DND-41 (cell line): ENCODE results near the gene MRPL45.

Source experiments
- ATAC-seq: fragments of 200-7000 bp; cut with Tn5 transposase; 3 replicates; pipeline ENCODE4 v1.9.1; 2021; ENCODE audit warnings: low read depth; ENCODE audit not compliant: insufficient read depth
- DNase-seq: peaks from one replicate; pipeline ENCODE4 v3.0.0-alpha.2; 2020
- H2AFZ ChIP-seq: 2 replicates; pipeline ENCODE4 v1.6.0; 2012; ENCODE audit warnings: low read depth, low read length
- H3K27ac ChIP-seq: 2 replicates; pipeline ENCODE4 v1.5.1; 2012; ENCODE audit warnings: low read length, inconsistent platforms
- H3K27me3 ChIP-seq: fragments of 200-600 bp; sonication (generic); 2 replicates; pipeline ENCODE4 v1.6.0; 2012; ENCODE audit warnings: low read length, mild to moderate bottlenecking, inconsistent platforms; ENCODE audit not compliant: insufficient read depth, poor library complexity
- H3K36me3 ChIP-seq: 2 replicates; pipeline ENCODE4 v1.5.1; 2012; ENCODE audit warnings: low read length, inconsistent platforms; ENCODE audit not compliant: insufficient read depth
- H3K4me1 ChIP-seq: 2 replicates; pipeline ENCODE4 v1.5.1; 2012; ENCODE audit warnings: mild to moderate bottlenecking, low read length; ENCODE audit not compliant: insufficient read depth
- H3K4me2 ChIP-seq: 2 replicates; pipeline ENCODE4 v1.6.0; 2012; ENCODE audit warnings: mild to moderate bottlenecking, moderate library complexity, low read length, inconsistent platforms; ENCODE audit not compliant: insufficient read depth
- H3K4me3 ChIP-seq, 2 experiments: fragments of 200-600 bp in 1 of 2; shearing (Covaris generic) in 1 of 2; 2 replicates each; pipeline ENCODE4 v1.5.1; 2012 to 2016; ENCODE audit warnings: inconsistent platforms in 2 of 2, low read length in 2 of 2, mild to moderate bottlenecking in 2 of 2, low read depth in 1 of 2, moderate library complexity in 1 of 2
- H3K79me2 ChIP-seq: 2 replicates; pipeline ENCODE4 v1.6.0; 2012; ENCODE audit warnings: low read length, inconsistent platforms; ENCODE audit not compliant: insufficient read depth
- H3K9ac ChIP-seq: 2 replicates; pipeline ENCODE4 v1.6.0; 2012; ENCODE audit warnings: low read depth, mild to moderate bottlenecking, inconsistent platforms, low read length, moderate library complexity
- H3K9me3 ChIP-seq: 2 replicates; pipeline ENCODE4 v1.5.1; 2012; ENCODE audit warnings: low read length, moderate library complexity, mild to moderate bottlenecking, inconsistent platforms; ENCODE audit not compliant: insufficient read depth, severe bottlenecking
- H4K20me1 ChIP-seq: 2 replicates; pipeline ENCODE4 v1.6.0; 2012; ENCODE audit warnings: low read length; ENCODE audit not compliant: insufficient read depth
- EZH2 ChIP-seq: IDR thresholded peaks from 3 replicates; pipeline ENCODE4 v1.6.1; 2012; ENCODE audit warnings: borderline replicate concordance, low read depth, mild to moderate bottlenecking, moderate library complexity, low read length, inconsistent platforms; ENCODE audit not compliant: severe bottlenecking
- TF ChIP-seq, protein P1 (sequence below): IDR thresholded peaks from 2 replicates; pipeline ENCODE4 v1.5.1; 2012; ENCODE audit warnings: borderline replicate concordance, low read length, moderate library complexity, mild to moderate bottlenecking; ENCODE audit not compliant: poor library complexity, severe bottlenecking; ENCODE audit errors: extremely low read depth

Gene MRPL45

DNA sequence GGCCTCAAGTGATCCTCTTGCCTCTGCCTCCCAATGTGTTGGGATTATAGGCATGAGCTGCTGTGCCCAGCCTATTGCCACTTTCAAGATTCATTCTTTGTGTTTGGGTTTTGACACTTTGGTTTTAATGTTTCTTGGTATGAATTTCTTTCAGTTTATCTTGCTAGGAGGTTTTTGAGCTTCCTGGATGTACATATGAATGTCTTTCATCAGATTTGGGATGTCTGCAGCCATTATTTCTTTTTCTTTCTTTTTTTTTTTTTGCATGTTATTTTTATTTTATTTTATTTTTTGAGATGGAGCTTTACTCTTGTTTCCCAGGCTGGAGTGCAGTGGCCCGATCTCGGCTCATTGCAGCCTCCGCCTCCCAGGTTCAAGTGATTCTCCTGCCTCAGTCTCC is 18.5 kb downstream of the MRPL45 start:
- Histone ChIP-seq H2AFZ (no peak overlapping the region), H3K9me3 (no peaks in the 10 kb centered on the region), H4K20me1 (no peaks in the 10 kb centered on the region), H3K4me1 (no peaks in the 10 kb centered on the region), H3K27me3 (no peaks in the 10 kb centered on the region), H3K9ac (no peak overlapping the region), H3K36me3 (peaks cover 39% of the 10 kb centered on the region), H3K4me3 (no peak overlapping the region), H3K4me2 (no peak overlapping the region), H3K79me2 (no peaks in the 10 kb centered on the region), H3K27ac (no peak overlapping the region)
- TF ChIP-seq, protein P1, sequence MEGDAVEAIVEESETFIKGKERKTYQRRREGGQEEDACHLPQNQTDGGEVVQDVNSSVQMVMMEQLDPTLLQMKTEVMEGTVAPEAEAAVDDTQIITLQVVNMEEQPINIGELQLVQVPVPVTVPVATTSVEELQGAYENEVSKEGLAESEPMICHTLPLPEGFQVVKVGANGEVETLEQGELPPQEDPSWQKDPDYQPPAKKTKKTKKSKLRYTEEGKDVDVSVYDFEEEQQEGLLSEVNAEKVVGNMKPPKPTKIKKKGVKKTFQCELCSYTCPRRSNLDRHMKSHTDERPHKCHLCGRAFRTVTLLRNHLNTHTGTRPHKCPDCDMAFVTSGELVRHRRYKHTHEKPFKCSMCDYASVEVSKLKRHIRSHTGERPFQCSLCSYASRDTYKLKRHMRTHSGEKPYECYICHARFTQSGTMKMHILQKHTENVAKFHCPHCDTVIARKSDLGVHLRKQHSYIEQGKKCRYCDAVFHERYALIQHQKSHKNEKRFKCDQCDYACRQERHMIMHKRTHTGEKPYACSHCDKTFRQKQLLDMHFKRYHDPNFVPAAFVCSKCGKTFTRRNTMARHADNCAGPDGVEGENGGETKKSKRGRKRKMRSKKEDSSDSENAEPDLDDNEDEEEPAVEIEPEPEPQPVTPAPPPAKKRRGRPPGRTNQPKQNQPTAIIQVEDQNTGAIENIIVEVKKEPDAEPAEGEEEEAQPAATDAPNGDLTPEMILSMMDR, result no peak
- DNase-seq, result no peak
- no peak for ATAC-seq

DNA sequence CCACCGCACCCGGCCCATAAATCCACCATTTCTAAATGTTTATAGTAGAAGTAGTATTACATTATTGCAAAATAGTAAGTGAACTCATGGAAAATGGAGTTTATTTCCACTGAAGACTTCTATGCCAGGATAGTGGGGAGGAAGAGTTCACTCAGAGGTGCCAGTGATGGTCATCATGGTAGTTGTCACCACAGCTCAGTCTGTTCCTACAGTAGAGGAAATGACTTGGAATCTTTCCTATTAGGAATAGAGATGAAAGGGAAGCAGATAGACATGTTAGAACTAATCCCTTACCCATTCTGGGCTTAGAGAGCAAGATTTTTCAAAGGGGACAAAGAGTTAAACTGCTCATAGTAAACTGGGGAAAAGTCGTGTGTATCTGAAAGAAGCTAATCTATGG is 20.1 kb downstream of the MRPL45 start:
- Histone ChIP-seq H3K9ac (no peak overlapping the region), H3K4me2 (no peak overlapping the region), H3K4me1 (no peaks in the 10 kb centered on the region), H4K20me1 (no peaks in the 10 kb centered on the region), H3K9me3 (no peaks in the 10 kb centered on the region), H3K27ac (no peak overlapping the region), H3K36me3 (peaks cover 39% of the 10 kb centered on the region), H3K4me3 (no peak overlapping the region), H3K79me2 (no peaks in the 10 kb centered on the region), H3K27me3 (no peaks in the 10 kb centered on the region), H2AFZ (no peak overlapping the region)
- DNase-seq (no peak), ATAC-seq (no peak)
- TF ChIP-seq EZH2, result no peak
- TF ChIP-seq, protein P1, result no peak

DNA sequence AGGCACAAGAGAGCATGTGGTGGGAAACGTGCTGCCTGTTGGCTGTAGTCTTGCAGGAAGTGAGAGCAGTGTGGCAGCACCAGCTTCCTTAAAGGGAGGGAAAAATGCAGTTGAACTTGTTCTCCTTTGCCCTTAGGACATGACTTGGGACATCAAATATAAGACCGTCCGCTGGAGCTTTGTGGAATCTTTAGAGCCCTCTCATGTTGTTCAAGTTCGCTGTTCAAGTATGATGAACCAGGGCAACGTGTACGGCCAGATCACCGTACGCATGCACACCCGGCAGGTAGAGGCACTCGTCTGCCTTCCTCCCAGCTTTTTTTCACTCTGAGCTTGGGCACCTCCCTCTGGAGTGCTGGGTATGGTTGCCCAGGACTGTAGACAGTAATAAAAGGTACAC is 23.5 kb downstream of the MRPL45 start:
- no peak overlapping the region for H3K4me2 ChIP-seq
- H3K9ac ChIP-seq, result no peak overlapping the region
- H3K36me3 ChIP-seq, result peaks cover 42% of the 10 kb centered on the region
- no peaks in the 10 kb centered on the region for H3K79me2 ChIP-seq
- H3K4me3 ChIP-seq, result no peak overlapping the region
- H2AFZ ChIP-seq, result no peak overlapping the region
- H3K4me1 ChIP-seq, result no peaks in the 10 kb centered on the region
- H3K27ac ChIP-seq, result no peak overlapping the region
- DNase-seq (no peak), ATAC-seq (no peak)
- H3K9me3 ChIP-seq, result no peaks in the 10 kb centered on the region
- H3K27me3 ChIP-seq, result no peaks in the 10 kb centered on the region
- no peaks in the 10 kb centered on the region for H4K20me1 ChIP-seq
- TF ChIP-seq, protein P1, result no peak
- TF ChIP-seq EZH2, result no peak

DNA sequence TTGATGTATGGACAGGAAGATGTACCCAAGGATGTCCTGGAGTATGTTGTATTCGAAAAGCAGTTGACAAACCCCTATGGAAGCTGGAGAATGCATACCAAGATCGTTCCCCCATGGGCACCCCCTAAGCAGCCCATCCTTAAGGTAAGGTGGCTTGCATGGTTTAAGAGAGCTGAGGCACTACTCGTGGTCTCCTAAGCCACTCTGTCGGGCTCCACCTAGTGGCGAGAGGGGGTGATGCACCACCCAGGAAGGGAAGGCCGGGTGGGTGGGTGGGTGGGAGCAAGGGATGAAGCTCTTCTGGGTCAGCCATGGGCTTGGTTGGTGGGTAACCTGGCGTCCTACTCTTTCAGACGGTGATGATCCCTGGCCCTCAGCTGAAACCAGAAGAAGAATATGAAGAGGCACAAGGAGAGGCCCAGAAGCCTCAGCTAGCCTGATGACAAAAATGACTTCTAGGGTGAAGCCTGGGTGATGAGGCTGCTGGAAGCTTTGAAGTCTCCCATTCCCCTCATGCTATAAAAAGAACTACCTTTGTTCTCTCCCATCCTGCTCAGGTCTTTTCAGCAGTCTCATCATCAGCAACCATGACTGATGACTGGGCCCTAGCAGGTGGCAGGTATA is 25.3 kb downstream of the MRPL45 start:
- Histone ChIP-seq H4K20me1 (no peaks in the 10 kb centered on the region), H3K27me3 (no peaks in the 10 kb centered on the region), H3K36me3 (peaks cover 35% of the 10 kb centered on the region), H3K9me3 (no peaks in the 10 kb centered on the region), H3K4me1 (no peaks in the 10 kb centered on the region), H2AFZ (no peak overlapping the region), H3K4me2 (no peak overlapping the region), H3K79me2 (no peaks in the 10 kb centered on the region), H3K4me3 (no peak overlapping the region), H3K27ac (no peak overlapping the region), H3K9ac (no peak overlapping the region)
- TF ChIP-seq, protein P1, result peak; percentile 73
- TF ChIP-seq EZH2, result no peak
- ATAC-seq (peak; percentile 94), DNase-seq (peak; percentile 79)
